HEK293 (cell line): ENCODE results near the gene TMEM240.
A peak's percentile ranks its signal among the peaks of the same experiment; 100 is the strongest.

Source experiments
- CTCF ChIA-PET: fragments of 350-600 bp; formaldehyde crosslinking; extraction: SDS; loops from one replicate; lab custom pipeline; 2021; ENCODE audit warnings: antibody characterized with exemption; lab: Yijun Ruan, JAX
- POLR2A ChIA-PET: fragments of 300-600 bp; formaldehyde crosslinking; extraction: SDS; loops from one replicate; lab custom pipeline; 2020; ENCODE audit warnings: antibody characterized with exemption, inconsistent platforms; lab: Yijun Ruan, JAX
- H3K27ac ChIP-seq: fragments of 200-500 bp; sonication (Bioruptor generic); 2 replicates; pipeline ENCODE4 v1.5.1; 2014; ENCODE audit warnings: low read depth, low read length, control low read depth, inconsistent platforms; ENCODE audit errors: extremely low read depth
- H3K36me3 ChIP-seq, 2 experiments: fragments of 200-500 bp in 1 of 2; sonication (Bioruptor generic) in 1 of 2; 1 replicate in 1 of 2; 2 replicates in 1 of 2; pipeline ENCODE4 v1.5.1; 2014 to 2017; ENCODE audit warnings: inconsistent platforms in 2 of 2, low read length in 2 of 2; ENCODE audit not compliant: control insufficient read depth in 2 of 2, insufficient read depth in 1 of 2
- H3K4me1 ChIP-seq: fragments of 200-500 bp; sonication (Bioruptor generic); 2 replicates; pipeline ENCODE4 v1.5.1; 2014; ENCODE audit warnings: mild to moderate bottlenecking, low read length, inconsistent platforms; ENCODE audit not compliant: control insufficient read depth, insufficient read depth
- H3K4me3 ChIP-seq: 2 replicates; pipeline ENCODE4 v1.5.1; 2011; ENCODE audit warnings: low read depth, mild to moderate bottlenecking, control low read depth, low read length, moderate library complexity
- H3K9me3 ChIP-seq: fragments of 200-500 bp; sonication (Bioruptor generic); 2 replicates; pipeline ENCODE4 v1.5.1; 2014; ENCODE audit warnings: low read depth, low read length, inconsistent platforms; ENCODE audit not compliant: control insufficient read depth, insufficient read depth
- TSHZ1 ChIP-seq: fragments of 450-650 bp; formaldehyde crosslinking; IDR thresholded peaks from 2 replicates; pipeline ENCODE4 v1.5.1; 2016; ENCODE audit warnings: missing biosample characterization, missing genetic modification characterization, borderline replicate concordance
- ZBTB44 ChIP-seq: fragments of 450-650 bp; IDR thresholded peaks from 2 replicates; pipeline ENCODE4 v1.5.1; 2018; ENCODE audit warnings: missing biosample characterization, mild to moderate bottlenecking, missing genetic modification characterization
- ZBTB48 ChIP-seq: fragments of 450-650 bp; formaldehyde crosslinking; IDR thresholded peaks from 2 replicates; pipeline ENCODE4 v1.5.1; 2016; ENCODE audit warnings: missing biosample characterization, missing genetic modification characterization
- ZNF148 ChIP-seq: fragments of 450-650 bp; formaldehyde crosslinking; IDR thresholded peaks from 2 replicates; pipeline ENCODE4 v1.5.0; 2017; ENCODE audit warnings: missing biosample characterization, missing genetic modification characterization, borderline replicate concordance
- ZNF169 ChIP-seq: fragments of 450-650 bp; formaldehyde crosslinking; IDR thresholded peaks from 2 replicates; pipeline ENCODE4 v1.5.1; 2016; ENCODE audit warnings: missing biosample characterization, missing genetic modification characterization
- ZNF37A ChIP-seq: fragments of 450-650 bp; IDR thresholded peaks from 2 replicates; pipeline ENCODE4 v1.5.1; 2018; ENCODE audit warnings: missing biosample characterization, missing genetic modification characterization
- ZNF416 ChIP-seq: fragments of 450-650 bp; formaldehyde crosslinking; IDR thresholded peaks from 2 replicates; pipeline ENCODE4 v1.5.1; 2016; ENCODE audit warnings: missing biosample characterization, missing genetic modification characterization
- ZNF433 ChIP-seq: fragments of 450-650 bp; formaldehyde crosslinking; IDR thresholded peaks from 2 replicates; pipeline ENCODE4 v1.5.1; 2016; ENCODE audit warnings: missing biosample characterization, missing genetic modification characterization, low read depth
- ZNF501 ChIP-seq: fragments of 450-650 bp; formaldehyde crosslinking; IDR thresholded peaks from 2 replicates; pipeline ENCODE4 v1.5.1; 2016; ENCODE audit warnings: missing biosample characterization, missing genetic modification characterization
- ZNF561 ChIP-seq: fragments of 450-650 bp; IDR thresholded peaks from 2 replicates; pipeline ENCODE4 v1.5.1; 2018; ENCODE audit warnings: missing biosample characterization, missing genetic modification characterization, borderline replicate concordance
- ZNF837 ChIP-seq: fragments of 450-650 bp; formaldehyde crosslinking; IDR thresholded peaks from 2 replicates; pipeline ENCODE4 v1.5.1; 2016; ENCODE audit warnings: missing biosample characterization, missing genetic modification characterization
- TF ChIP-seq, protein P1 (sequence below): fragments of 450-650 bp; formaldehyde crosslinking; optimal IDR thresholded peaks from 2 replicates; pipeline ENCODE3; 2016; ENCODE audit warnings: missing biosample characterization, mild to moderate bottlenecking, missing genetic modification characterization

The TMEM240 gene

GRCh38 chr1:1554550-1554925 lies 14.1 kb upstream of the TMEM240 start (continued):
- TF ChIP-seq ZBTB44 (tag by site-specific recombination) (no peak), ZNF561 (no peak), ZNF148 (tag by site-specific recombination) (no peak), ZNF433 (tag by site-specific recombination) (no peak)

- Histone ChIP-seq H3K36me3 (peaks cover 0 to 35% of the 10 kb centered on the region in 2 experiments; a peak in 2 of 3 replicates), H3K9me3 (no peaks in the 10 kb centered on the region)
- TF ChIP-seq TSHZ1 (tag by site-specific recombination): no peak
- TF ChIP-seq ZNF837 (tag by site-specific recombination): no peak
- TF ChIP-seq ZNF416 (tag by site-specific recombination): no peak
- TF ChIP-seq ZNF37A: no peak
- TF ChIP-seq ZNF501 (tag by site-specific recombination): no peak
- TF ChIP-seq ZNF169 (tag by site-specific recombination): no peak
- TF ChIP-seq, all 188 proteins: peak for 0
- Histone ChIP-seq H3K27ac (no peak overlapping the region), H3K4me1 (no peaks in the 10 kb centered on the region; the same call in 1 of the 2 replicates), H3K4me3 (no peak overlapping the region)
- POLR2A ChIA-PET: no interaction called here
- CTCF ChIA-PET: interaction anchor here (0.6 to 0.9 kb wide), 3 partner anchors 8 to 434 kb away, joined by 3 to 4 read pairs (median 3); no protein-coding TSS in a partner anchor
Measured at GRCh38 chr1:1553821-1554494, 13.5 kb upstream of the TMEM240 start.

- POLR2A ChIA-PET: interaction anchor here (0.7 kb wide), 1 partner anchor 533 kb away, joined by 9 read pairs; no protein-coding TSS in a partner anchor
- Histone ChIP-seq H3K9me3 (no peaks in the 10 kb centered on the region), H3K4me1 (no peaks in the 10 kb centered on the region; the same call in 1 of the 2 replicates), H3K36me3 (peaks cover 4 to 49% of the 10 kb centered on the region in 2 experiments; a peak in 2 of 3 replicates), H3K4me3 (no peak overlapping the region), H3K27ac (no peak overlapping the region)
- peak; percentile 71; the same call in 1 of the 2 replicates for TF ChIP-seq ZBTB48
- TF ChIP-seq, protein P1, sequence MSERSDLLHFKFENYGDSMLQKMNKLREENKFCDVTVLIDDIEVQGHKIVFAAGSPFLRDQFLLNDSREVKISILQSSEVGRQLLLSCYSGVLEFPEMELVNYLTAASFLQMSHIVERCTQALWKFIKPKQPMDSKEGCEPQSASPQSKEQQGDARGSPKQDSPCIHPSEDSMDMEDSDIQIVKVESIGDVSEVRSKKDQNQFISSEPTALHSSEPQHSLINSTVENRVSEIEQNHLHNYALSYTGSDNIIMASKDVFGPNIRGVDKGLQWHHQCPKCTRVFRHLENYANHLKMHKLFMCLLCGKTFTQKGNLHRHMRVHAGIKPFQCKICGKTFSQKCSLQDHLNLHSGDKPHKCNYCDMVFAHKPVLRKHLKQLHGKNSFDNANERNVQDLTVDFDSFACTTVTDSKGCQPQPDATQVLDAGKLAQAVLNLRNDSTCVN (tag by site-specific recombination): no peak
- CTCF ChIA-PET: no interaction called here
Measured at GRCh38 chr1:1552263-1552639, 11.8 kb upstream of the TMEM240 start.
